PFSK-1 (cell line): ENCODE measurements around the gene PRR15L.

Experiments
- FOXP2 ChIP-seq: optimal IDR thresholded peaks from 2 replicates; pipeline ENCODE3; 2011; ENCODE audit warnings: borderline replicate concordance, control low read depth, inconsistent platforms; ENCODE audit not compliant: insufficient read depth; ENCODE audit errors: extremely low read length, extremely low read depth
- POLR2AphosphoS5 ChIP-seq: IDR thresholded peaks from 2 replicates; pipeline ENCODE4 v1.6.1; 2012; ENCODE audit warnings: low read depth, mild to moderate bottlenecking, control low read depth, low read length, moderate library complexity
- TAF1 ChIP-seq: IDR thresholded peaks from 2 replicates; pipeline ENCODE4 v1.6.1; 2012; ENCODE audit warnings: low read length, control low read depth, borderline replicate concordance; ENCODE audit not compliant: insufficient read depth
- TF ChIP-seq, protein P1 (sequence below), 2 experiments: IDR thresholded peaks; 2 replicates each; pipeline versions ENCODE4 v1.6.1 to v1.8.0; 2011 to 2012; ENCODE audit warnings: low read depth in 2 of 2, low read length in 2 of 2, control low read depth in 1 of 2, inconsistent platforms in 1 of 2, mild to moderate bottlenecking in 1 of 2, moderate library complexity in 1 of 2; ENCODE audit not compliant: insufficient read depth in 1 of 2

DNA sequence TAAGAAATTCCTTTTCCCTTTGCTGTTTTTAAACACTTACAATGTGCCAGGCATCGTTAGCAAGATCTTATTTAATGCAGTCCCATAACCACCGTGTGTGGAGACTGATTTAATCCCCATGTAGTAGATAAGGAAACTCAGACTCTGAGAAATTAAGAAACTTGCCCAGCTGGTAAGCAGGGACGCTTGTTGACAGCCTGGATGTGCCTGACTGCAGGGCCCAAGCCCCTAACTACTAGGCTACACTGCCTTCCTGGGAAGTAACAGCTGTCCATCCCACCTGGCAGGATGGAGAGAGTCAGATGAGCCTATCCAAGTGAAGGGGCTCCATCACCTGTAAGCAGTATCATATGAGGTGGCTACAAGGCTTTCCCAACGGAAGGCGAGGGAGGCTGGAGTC lies 36.3 kb upstream of the PRR15L start:
- TF ChIP-seq POLR2AphosphoS5 (no peak), TAF1 (no peak), FOXP2 (no peak)
- TF ChIP-seq, protein P1, sequence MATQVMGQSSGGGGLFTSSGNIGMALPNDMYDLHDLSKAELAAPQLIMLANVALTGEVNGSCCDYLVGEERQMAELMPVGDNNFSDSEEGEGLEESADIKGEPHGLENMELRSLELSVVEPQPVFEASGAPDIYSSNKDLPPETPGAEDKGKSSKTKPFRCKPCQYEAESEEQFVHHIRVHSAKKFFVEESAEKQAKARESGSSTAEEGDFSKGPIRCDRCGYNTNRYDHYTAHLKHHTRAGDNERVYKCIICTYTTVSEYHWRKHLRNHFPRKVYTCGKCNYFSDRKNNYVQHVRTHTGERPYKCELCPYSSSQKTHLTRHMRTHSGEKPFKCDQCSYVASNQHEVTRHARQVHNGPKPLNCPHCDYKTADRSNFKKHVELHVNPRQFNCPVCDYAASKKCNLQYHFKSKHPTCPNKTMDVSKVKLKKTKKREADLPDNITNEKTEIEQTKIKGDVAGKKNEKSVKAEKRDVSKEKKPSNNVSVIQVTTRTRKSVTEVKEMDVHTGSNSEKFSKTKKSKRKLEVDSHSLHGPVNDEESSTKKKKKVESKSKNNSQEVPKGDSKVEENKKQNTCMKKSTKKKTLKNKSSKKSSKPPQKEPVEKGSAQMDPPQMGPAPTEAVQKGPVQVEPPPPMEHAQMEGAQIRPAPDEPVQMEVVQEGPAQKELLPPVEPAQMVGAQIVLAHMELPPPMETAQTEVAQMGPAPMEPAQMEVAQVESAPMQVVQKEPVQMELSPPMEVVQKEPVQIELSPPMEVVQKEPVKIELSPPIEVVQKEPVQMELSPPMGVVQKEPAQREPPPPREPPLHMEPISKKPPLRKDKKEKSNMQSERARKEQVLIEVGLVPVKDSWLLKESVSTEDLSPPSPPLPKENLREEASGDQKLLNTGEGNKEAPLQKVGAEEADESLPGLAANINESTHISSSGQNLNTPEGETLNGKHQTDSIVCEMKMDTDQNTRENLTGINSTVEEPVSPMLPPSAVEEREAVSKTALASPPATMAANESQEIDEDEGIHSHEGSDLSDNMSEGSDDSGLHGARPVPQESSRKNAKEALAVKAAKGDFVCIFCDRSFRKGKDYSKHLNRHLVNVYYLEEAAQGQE (IDR thresholded peaks at IDR 0.05; ENCODE audit: insufficient read depth in 1 of 2, low read depth in 2 of 2, low read length in 2 of 2), result no peak
